ENCODE data around the gene CACNA1C. TPM values are rescaled to one million over a fixed set of nuclear protein-coding genes. Genes with fewer than 3 reads are reported as not detected.

CACNA1C gene
- total RNA-seq, 1 experiment from 2014 or later = 1.1 TPM

- H3K27me3 ChIP-seq (ENCODE audit: insufficient read depth, low read length) = no peaks in the 10 kb centered on the region
- no peak overlapping the region for H2BK15ac ChIP-seq (ENCODE audit: low read depth, low read length)
- no peaks in the 10 kb centered on the region for H3K4me1 Mint-ChIP-seq
- no peaks in the 10 kb centered on the region for H3K4me1 ChIP-seq (ENCODE audit: insufficient read depth, low read length)
- H2BK120ac ChIP-seq (ENCODE audit: low read depth, low read length, poor library complexity, severe bottlenecking) = no peak overlapping the region
- H2BK20ac ChIP-seq (ENCODE audit: low read depth, low read length, poor library complexity, severe bottlenecking) = no peak overlapping the region
- H3K27ac Mint-ChIP-seq = no peak overlapping the region
- H3K56ac ChIP-seq (ENCODE audit: insufficient read length, low read depth, low read length) = no peak overlapping the region
- peaks cover 9% of the 10 kb centered on the region for H3K27me3 Mint-ChIP-seq (ENCODE audit: low read depth)
- no peak overlapping the region for H3K4me3 Mint-ChIP-seq
- H4K8ac ChIP-seq (replicated peaks; ENCODE audit: insufficient read length, low read depth, low read length) = no peak overlapping the region
- H3K9me3 Mint-ChIP-seq = no peaks in the 10 kb centered on the region; a peak in 1 of 5 replicates
- H4K5ac ChIP-seq (ENCODE audit: insufficient read length, low read depth, low read length) = no peak overlapping the region
- no peaks in the 10 kb centered on the region for H3K79me2 ChIP-seq (ENCODE audit: insufficient read depth, low read length)
- H2BK5ac ChIP-seq (ENCODE audit: insufficient read length, low read length) = no peak overlapping the region
- H3K9me3 ChIP-seq (ENCODE audit: control insufficient read depth, low read depth, low read length) = no peaks in the 10 kb centered on the region
- H3K9ac ChIP-seq (ENCODE audit: extremely low read depth, insufficient read length, low read length) = no peak overlapping the region
- H3K23ac ChIP-seq (ENCODE audit: insufficient read length, low read depth, low read length) = no peak overlapping the region
- H3K18ac ChIP-seq (ENCODE audit: insufficient read length, low read depth, low read length) = no peak overlapping the region
- no peak overlapping the region for H3K4me2 ChIP-seq (ENCODE audit: insufficient read depth, insufficient read length, low read length)
- no peak overlapping the region for H4K91ac ChIP-seq (ENCODE audit: insufficient read length, low read depth, low read length)
- no peak overlapping the region for H3K27ac ChIP-seq (ENCODE audit: insufficient read length, low read depth, low read length)
- TF ChIP-seq CTCF (conservative IDR thresholded peaks at IDR 0.05) = no peak
- DNase-seq = no peak
- H3K79me1 ChIP-seq (ENCODE audit: insufficient read depth, low read depth, low read length, poor library complexity, severe bottlenecking) = no peaks in the 10 kb centered on the region
- H2AK5ac ChIP-seq (ENCODE audit: insufficient read length, low read length) = no peak overlapping the region
- H4K20me1 ChIP-seq (ENCODE audit: control insufficient read depth, insufficient read depth, insufficient read length) = no peaks in the 10 kb centered on the region
- no peak overlapping the region for H3K14ac ChIP-seq (ENCODE audit: insufficient read depth, low read length)
- no peak overlapping the region for H2BK12ac ChIP-seq (ENCODE audit: insufficient read length, low read depth, low read length)
- no peaks in the 10 kb centered on the region for H3K23me2 ChIP-seq (ENCODE audit: insufficient read length, low read depth, low read length, poor library complexity, severe bottlenecking)
- no peak overlapping the region for H3K4ac ChIP-seq (ENCODE audit: low read depth, low read length)
- WGBS (ENCODE audit: extremely low coverage, insufficient read length, low lambda C conversion rate) = no CpG with 5 or more reads among the region's 4 CpGs
- no peaks in the 10 kb centered on the region for H3K36me3 Mint-ChIP-seq (ENCODE audit: insufficient read depth in 1 of 3, low read depth in 3 of 3)
- no peak overlapping the region for H2AFZ ChIP-seq (ENCODE audit: low read length)
- no peak overlapping the region for H3T11ph ChIP-seq (ENCODE audit: low read length)
These were observed 514.9 kb downstream of the CACNA1C start for GRCh38 chr12:2567711-2568110.

All from H9 (cell line).